ENCODE measurements around the gene AADACL2.

AADACL2 gene, protein sequence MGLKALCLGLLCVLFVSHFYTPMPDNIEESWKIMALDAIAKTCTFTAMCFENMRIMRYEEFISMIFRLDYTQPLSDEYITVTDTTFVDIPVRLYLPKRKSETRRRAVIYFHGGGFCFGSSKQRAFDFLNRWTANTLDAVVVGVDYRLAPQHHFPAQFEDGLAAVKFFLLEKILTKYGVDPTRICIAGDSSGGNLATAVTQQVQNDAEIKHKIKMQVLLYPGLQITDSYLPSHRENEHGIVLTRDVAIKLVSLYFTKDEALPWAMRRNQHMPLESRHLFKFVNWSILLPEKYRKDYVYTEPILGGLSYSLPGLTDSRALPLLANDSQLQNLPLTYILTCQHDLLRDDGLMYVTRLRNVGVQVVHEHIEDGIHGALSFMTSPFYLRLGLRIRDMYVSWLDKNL

DNA sequence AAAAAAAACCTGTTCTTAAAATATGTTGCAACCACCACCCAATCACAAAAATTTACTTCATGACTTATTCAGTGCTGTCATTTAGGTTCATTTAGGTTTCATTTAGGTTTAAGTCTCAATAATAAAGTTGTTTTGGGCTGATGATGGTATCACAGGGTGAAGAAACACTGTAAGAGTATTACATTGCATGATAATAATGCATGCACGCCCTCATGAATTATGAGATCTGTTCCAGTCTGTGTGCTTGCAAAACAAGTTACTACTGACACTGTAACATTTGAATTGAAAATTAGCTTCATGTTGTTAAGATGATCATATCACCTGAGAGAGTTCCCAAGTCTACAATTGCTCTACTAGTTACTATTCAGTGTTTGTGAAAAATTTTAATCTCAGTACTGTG, at the start of gene AADACL2:
Gene AADACL2, plus strand, starts transcription at position 315 of the 400 bp plus-strand sequence. CDS start 109 bp downstream, outside the sequence.
- DNase-seq (ENCODE audit: low spot score), result no peak
- TF ChIP-seq, protein P1, sequence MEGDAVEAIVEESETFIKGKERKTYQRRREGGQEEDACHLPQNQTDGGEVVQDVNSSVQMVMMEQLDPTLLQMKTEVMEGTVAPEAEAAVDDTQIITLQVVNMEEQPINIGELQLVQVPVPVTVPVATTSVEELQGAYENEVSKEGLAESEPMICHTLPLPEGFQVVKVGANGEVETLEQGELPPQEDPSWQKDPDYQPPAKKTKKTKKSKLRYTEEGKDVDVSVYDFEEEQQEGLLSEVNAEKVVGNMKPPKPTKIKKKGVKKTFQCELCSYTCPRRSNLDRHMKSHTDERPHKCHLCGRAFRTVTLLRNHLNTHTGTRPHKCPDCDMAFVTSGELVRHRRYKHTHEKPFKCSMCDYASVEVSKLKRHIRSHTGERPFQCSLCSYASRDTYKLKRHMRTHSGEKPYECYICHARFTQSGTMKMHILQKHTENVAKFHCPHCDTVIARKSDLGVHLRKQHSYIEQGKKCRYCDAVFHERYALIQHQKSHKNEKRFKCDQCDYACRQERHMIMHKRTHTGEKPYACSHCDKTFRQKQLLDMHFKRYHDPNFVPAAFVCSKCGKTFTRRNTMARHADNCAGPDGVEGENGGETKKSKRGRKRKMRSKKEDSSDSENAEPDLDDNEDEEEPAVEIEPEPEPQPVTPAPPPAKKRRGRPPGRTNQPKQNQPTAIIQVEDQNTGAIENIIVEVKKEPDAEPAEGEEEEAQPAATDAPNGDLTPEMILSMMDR (IDR thresholded peaks at IDR 0.05; ENCODE audit: extremely low read depth, missing control alignments), result no peak

DNA sequence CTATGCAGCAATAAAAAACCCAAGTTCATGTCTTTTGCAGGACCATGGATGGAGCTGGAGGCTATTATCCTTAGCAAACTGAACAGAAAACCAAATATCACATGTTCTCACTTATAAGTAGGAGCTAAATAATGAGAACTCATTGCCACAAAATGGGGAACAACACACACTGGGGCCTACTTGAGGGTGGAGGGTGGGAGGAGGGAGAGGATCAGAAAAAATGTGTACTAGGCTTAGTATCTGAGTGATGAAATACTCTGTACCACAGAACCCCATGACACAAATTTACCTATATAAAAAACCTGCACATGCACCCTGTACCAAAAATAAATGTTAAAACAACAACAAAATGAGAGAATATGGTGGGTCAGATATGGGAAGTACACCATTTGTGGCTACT, 49.6 kb upstream of the AADACL2 start:
- no peak for DNase-seq (ENCODE audit: low spot score)
- TF ChIP-seq, protein P1 (IDR thresholded peaks at IDR 0.05; ENCODE audit: extremely low read depth, missing control alignments), result no peak

DNA sequence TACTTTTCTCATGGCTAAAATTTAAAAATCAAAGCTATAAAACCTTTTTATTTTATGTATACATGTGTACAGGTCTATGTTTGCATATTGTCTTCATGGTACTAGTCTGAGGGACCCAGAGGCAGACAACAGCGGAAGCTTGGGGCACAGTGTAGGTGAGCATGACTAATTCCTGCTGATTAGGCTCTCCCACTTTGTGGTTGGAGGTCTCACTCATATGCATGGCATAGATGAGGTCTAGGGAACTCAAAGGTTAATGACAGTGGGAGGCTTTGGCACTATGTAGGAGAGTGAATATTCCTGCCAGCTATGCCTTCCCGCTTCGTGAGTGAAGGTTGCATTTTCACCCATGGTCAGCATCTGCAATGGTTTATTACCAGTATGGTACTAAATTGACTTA, 47.5 kb upstream of the AADACL2 start:
- TF ChIP-seq, protein P1 (IDR thresholded peaks at IDR 0.05; ENCODE audit: extremely low read depth, missing control alignments), result no peak
- DNase-seq (ENCODE audit: low spot score), result no peak

DNA sequence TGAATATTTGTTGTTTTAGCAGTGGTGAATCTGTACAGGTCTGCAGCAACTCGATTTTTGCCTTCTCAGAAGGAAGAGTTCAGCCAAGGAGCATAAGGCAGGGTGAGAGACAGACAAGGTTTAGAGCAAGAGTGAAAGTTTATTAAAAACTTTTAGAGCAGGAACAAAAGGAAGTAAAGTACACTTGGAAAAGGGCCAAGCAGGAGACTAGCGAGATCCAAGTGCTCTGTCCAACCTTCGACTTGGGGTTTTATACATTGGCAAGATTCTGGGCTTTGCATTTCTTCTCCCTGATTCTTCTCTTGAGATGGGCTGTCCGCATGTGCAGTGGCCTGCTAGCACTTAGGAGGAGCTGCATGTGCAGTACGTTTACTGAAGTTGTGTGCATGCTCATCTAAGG, 46.7 kb upstream of the AADACL2 start:
- no peak for DNase-seq (ENCODE audit: low spot score)
- TF ChIP-seq, protein P1 (IDR thresholded peaks at IDR 0.05; ENCODE audit: extremely low read depth, missing control alignments), result no peak

DNA sequence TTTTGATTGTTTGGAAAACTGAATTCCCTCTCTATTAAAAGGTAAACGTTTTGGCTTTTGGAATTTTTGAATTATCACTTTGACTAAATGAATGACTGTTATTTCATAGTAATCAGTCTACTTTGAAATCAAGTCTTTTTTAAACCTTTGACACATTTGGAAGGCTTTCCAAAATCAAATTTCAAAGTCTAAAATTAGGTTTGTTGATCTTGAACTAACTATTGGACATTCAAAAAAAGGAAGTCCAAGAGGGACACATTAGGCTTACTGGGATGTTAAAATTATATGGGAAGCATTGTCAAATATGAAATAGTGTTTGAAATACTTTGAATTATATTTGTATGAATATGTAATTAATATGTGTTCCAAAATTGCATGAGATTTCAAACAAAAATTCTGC, 45.2 kb upstream of the AADACL2 start:
- no peak for DNase-seq (ENCODE audit: low spot score)
- TF ChIP-seq, protein P1 (IDR thresholded peaks at IDR 0.05; ENCODE audit: extremely low read depth, missing control alignments), result no peak

DNA sequence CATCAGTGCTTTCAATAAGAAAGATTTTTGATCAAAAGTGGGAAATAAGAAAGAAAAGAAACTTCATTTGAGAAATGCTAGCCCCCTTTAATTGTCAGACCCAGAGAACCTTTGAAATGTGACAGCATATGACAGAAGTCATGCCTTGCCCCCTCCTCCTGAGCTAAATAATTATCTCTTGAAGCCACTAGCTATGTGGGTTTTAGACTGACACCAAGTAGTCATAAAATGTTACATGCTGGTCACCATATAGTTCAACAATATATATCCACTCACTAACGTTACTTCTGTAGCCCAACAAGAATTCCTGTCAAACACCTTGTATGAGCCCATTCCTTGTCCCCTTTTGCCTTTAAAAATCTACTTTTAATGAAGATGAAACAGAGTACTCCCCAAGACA, 43.1 kb upstream of the AADACL2 start:
- no peak for DNase-seq (ENCODE audit: low spot score)
- TF ChIP-seq, protein P1 (IDR thresholded peaks at IDR 0.05; ENCODE audit: extremely low read depth, missing control alignments), result no peak

DNA sequence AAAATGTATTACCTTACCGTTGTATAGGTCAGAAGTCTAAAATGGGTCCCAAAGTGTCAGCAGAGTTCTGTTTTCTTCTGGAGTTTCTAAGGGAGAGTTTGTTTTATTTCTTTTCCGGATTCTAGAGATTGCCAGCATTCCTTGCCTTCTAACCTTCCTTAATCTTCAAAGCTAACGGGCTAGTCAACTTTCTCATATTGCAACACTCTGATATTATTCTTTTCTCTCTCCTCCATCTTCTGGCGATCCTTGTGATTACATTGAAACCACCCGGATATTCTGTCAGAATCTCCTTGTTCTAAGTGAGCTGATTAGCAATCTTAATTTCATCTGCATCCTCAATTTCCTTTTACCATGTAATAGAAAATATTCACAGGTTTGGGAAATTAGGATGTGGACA, 36.2 kb upstream of the AADACL2 start:
- TF ChIP-seq, protein P1 (IDR thresholded peaks at IDR 0.05; ENCODE audit: extremely low read depth, missing control alignments), result no peak
- DNase-seq (ENCODE audit: low spot score), result no peak

All from GM20000 (cell line).